ENCODE measurements around the gene LHFPL3. TPM values are rescaled to one million over a fixed set of nuclear protein-coding genes. Genes with fewer than 3 reads are reported as not detected.
A peak's percentile ranks its signal among the peaks of the same experiment; 100 is the strongest.

The LHFPL3 gene
- total RNA-seq, 1 donor from 2014 or later: not detected

DNA sequence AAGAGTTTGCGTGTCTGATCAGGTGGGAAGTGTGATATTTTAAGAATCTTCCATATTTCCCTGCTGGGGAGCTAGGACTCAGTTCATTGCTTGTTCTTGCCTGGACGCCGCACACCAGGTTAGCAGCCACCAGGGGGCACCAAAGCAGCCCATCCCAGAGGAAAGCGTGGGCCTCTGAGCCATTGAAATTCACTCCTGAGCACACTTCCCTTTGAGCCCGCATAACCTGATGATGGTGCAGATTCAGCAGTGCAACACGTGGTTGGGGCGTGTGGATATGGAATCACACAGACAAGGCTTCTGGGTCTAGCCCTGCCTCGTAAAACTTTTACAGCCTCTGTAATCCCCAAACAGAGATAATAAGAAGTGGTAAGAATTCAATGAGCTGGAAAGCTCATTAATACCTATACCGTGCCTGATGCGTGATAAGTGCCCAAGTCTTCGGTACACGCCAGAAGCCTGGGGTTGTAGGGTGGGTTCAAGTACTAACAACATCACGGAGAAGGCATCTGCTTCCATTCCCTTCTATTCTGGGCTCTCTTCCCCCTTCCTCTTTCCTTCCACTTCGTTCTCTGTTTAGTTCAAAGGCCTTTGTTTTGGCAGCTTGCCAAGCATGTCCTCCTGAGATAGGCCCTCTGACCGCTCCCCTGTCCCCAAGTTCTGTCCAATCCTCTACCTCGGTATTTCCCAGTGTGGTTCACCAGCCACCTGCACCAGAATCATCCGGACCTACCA is 555.5 kb downstream of the LHFPL3 start:
- peak; percentile 82 for DNase-seq (ENCODE audit: low spot score)
- ATAC-seq: peak; percentile 100

DNA sequence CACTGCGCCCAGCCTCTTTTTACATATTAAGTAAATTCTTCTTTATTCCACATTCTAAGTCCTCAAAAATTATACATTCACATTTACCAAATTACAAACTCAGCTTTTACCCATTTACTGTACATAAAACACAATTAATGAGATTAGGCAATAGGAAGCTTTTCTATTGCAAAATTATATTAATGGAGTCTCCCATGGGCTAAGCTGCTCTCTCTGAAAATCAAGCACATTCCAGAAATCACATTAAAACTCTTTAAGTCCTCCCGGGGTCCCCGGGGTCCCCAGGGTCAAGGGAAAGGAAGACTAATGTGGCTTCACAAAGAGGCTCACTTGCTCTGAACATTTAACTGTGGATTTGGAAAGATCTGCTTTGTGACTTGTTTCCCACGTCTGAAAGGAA is 558.2 kb downstream of the LHFPL3 start:
- DNase-seq (ENCODE audit: low spot score) (no peak), ATAC-seq (no peak)

DNA sequence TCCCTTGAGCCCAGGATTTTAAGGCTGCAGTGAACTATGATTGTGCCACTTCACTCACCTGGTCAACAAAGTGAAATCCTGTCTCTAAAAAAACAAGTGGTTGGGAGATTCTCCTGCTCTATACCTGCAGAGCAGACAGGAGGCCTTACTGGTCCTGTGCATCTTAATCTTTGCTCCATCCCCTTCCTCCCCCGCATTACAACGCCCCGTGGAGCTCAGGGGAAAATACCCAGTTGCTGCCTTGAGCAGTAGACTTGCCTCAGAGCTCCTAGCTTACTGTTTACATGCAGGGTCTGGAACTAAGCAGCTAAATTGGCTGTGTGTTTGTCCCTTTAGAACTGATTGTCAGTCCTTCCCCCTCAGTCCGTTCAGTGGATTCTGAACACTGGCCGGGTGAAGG is 561.8 kb downstream of the LHFPL3 start:
- no peak for ATAC-seq
- DNase-seq (ENCODE audit: low spot score): no peak

DNA sequence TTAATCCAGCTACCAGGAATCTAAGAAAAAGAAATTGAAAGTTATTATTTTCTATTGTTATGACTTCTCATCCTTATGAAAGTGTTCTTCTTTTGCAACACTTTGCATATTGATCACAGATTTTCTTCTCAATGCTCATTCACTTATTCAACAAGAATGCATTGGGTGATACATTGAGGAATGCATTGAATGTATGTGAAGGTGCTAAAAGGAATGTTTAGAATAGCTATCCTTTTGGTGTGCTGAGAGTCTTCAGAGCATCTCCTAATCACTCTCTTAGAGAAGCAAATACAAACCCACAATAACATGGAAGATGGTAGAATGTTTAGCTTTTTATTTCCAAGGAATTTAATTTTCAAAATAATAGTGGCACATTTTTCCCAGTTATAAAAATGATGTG is 563.5 kb downstream of the LHFPL3 start:
- ATAC-seq: no peak

GRCh38 chr7:104894314-104894713 is 565.9 kb downstream of the LHFPL3 start:
- ATAC-seq (no peak), DNase-seq (ENCODE audit: low spot score) (no peak)

More for the DNA sequence above, 563.5 kb downstream of the LHFPL3 start:
- DNase-seq (ENCODE audit: low spot score): no peak

GRCh38 chr7:104894726-104895521 is 566.5 kb downstream of the LHFPL3 start:
- ATAC-seq (no peak), DNase-seq (ENCODE audit: low spot score) (no peak)

DNA sequence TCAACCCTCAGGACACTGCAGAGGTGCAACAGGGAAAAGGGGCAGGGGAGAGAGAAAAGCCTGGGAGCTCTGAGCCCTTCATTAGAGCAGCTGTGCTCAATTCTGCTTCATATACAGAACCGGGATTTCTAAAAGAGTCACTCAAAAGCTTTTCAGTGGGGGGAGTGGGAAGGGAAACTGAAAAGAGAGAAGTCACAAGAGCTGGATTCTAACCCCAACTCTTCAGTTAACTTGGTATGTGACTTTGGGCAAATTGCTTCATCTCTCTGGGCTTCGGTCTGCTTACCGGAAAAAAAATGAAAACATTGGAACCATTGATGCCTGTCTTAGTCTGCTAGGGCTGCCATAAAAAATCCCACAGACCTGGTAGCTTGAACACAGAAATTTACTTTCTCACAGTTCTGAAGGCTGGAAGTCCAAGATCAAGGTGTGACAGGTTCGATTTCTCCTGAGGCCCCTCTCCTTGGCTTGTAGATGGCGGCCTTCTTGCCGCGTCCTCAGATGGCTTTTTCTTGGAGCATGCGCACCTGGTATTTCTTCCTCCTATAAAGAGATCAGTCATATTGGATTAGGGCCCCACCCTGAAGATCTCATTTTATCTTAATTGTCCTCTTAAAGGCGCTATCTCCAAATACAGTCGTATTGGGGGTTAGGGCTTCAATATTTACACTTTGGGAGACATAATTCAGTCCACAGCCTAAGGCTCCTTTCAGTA is 567.3 kb downstream of the LHFPL3 start:
- DNase-seq (ENCODE audit: low spot score): no peak
- no peak for ATAC-seq

- ATAC-seq (no peak), DNase-seq (ENCODE audit: low spot score) (no peak)
Measured at GRCh38 chr7:104898434-104898833, 570.0 kb downstream of the LHFPL3 start.

- DNase-seq (ENCODE audit: low spot score): no peak
- no peak for ATAC-seq
Measured at GRCh38 chr7:104900525-104901239, 572.3 kb downstream of the LHFPL3 start.

DNA sequence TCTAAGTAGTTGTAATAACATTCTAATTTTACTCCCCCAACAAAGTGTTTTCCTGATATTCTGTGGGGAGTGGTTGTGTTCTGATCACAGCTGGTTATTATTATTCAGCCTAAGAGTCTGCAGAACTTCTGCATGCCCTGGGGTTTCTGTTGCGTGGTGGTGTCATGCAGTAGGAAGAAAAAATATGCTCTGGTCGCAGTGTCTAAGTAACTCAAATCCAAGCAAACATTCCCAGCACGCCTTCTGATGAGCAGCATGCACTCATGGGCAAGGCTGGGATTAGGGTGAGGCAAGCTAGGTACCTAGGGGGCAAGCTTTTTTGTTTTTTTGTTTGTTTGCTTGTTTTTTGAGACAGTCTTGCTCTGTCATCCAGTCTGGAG is 572.8 kb downstream of the LHFPL3 start:
- no peak for ATAC-seq
- no peak for DNase-seq (ENCODE audit: low spot score)

DNA sequence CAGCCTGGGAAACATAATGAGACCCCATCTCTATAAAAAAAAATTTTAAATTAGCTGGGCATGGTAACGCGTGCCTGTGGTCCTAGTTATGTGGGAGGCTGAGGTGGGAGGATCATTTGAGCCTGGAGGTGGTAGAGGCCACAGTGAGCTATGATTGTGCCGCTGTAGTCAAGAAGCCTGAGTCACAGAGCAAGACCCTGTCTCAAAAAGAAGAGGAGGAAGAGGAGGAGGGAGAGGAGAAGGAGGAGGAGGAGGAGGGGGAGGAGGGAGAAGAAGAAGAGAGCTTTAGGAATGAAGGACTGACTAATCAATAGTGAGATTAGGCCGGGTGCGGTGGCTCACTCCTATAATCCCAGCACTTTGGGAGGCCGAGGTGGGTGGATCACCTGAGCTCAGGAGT is 573.8 kb downstream of the LHFPL3 start:
- DNase-seq (ENCODE audit: low spot score): no peak
- ATAC-seq: no peak

GRCh38 chr7:104903044-104903443 is 574.6 kb downstream of the LHFPL3 start:
- ATAC-seq: no peak
- DNase-seq (ENCODE audit: low spot score): no peak

GRCh38 chr7:104903846-104904245 is 575.4 kb downstream of the LHFPL3 start:
- ATAC-seq (no peak), DNase-seq (ENCODE audit: low spot score) (no peak)

DNA sequence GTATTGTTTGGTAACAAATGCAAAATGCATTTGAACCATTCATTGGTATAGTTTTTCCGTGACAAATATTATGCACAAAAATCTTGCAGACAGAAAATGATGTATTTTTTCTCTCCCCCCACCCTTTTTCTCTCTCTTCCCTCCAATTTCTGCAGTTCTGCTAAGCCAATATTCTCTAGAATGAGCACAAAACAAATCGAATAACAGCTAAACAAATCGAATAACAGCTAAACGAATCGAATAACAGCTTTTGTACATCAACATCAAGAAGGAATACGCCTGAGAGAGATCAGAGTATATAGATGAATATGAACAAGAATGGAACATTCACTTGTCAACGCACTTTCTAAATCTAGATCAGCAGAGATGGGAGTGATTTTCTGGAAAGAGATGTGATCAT is 577.6 kb downstream of the LHFPL3 start:
- DNase-seq (ENCODE audit: low spot score): no peak
- ATAC-seq: no peak

GRCh38 chr7:104906556-104906955 is 578.2 kb downstream of the LHFPL3 start:
- DNase-seq (ENCODE audit: low spot score): no peak
- no peak for ATAC-seq

- ATAC-seq (no peak), DNase-seq (ENCODE audit: low spot score) (no peak)
Measured at GRCh38 chr7:104908636-104909035, 580.2 kb downstream of the LHFPL3 start.

DNA sequence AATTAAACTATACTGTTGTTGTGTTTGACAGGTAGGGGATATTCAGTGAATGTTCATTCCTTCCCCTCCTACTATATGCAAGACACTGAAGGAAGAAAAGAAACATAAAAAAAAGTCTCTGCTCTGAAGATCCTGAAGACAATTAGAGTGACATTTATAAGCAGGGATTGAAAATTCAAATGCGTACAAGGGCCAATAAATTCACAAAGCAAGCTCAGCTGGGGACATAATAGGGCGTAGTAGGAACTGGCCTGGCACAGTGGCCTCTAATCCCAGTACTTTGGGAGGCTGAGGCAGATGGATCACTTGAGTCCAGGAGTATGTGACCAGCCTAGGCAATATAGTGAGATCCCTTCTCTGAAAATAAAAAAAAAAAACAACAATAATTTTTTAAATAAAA is 580.7 kb downstream of the LHFPL3 start:
- DNase-seq (ENCODE audit: low spot score) (no peak), ATAC-seq (no peak)

DNA sequence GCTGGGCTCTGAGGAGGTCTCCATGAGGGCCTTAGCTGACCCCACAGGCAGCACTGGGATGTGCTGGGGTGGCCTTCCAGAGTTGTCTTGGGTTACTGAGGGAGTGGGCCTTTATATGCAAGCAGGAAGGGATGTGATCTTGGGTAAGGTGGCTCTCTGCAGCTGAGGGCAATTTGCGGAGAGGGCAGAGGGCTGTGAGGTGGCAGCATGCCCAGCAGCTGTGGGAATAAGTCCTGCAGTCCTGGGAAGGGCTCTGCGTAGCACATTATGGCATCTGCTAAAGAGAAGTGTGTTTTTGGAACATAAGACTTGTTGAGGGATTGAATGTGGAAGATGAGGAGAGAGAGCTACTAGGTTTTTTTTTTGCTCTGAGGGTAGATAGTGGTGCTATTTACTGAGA is 586.0 kb downstream of the LHFPL3 start:
- DNase-seq (ENCODE audit: low spot score) (no peak), ATAC-seq (no peak)

- DNase-seq (ENCODE audit: low spot score) (no peak), ATAC-seq (no peak)
Measured at GRCh38 chr7:104921596-104921995, 593.2 kb downstream of the LHFPL3 start.

DNA sequence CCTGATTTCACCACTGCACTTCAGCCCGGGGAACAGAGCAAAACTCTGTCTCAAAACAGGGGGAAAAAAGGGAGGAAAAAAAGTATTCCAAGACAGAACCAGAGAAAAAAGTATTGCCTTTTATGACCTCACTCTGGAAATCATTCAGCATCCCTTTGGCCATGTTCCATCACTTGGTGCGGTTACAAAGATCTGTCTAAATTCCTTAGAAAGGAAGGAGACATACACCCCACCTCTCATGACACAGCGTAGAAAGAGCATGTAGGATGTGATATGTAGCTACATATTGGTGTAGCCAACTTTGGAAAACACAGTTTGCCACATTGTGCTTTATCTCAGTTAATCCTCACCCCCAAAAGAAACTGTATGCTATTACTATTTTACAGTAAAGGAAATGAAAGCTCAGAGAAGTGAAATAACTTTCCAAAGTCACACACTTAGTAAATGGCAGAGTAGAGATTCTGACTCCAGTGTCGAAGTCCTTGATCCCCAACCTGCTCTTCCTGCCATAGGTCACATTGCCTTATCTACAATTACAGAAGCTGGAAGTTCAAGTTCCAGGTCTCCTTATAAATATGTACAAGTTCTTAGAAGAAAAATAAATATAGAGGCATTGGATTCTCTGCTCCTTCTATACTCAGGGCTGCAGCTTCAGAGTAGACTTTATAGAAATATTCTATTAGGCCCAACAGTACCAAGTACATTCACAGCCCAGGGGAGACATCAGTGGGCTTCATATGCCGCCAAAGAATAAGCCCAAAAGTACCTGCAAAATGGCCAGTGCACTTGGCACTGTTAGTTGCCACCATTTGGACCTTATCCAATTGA is 594.0 kb downstream of the LHFPL3 start:
- ATAC-seq (no peak), DNase-seq (ENCODE audit: low spot score) (no peak)
